GM19351 (cell line): ENCODE measurements around the gene SCAANT1.
A peak's percentile ranks its signal among the peaks of the same experiment; 100 is the strongest.

ENCODE experiments used
- ATAC-seq: cut with Tn5 transposase; IDR thresholded peaks from one replicate; pipeline ENCODE4 v1.9.1; 2021; ENCODE audit warnings: mild to moderate bottlenecking, moderate library complexity; ENCODE audit not compliant: unreplicated experiment

SCAANT1 gene

DNA sequence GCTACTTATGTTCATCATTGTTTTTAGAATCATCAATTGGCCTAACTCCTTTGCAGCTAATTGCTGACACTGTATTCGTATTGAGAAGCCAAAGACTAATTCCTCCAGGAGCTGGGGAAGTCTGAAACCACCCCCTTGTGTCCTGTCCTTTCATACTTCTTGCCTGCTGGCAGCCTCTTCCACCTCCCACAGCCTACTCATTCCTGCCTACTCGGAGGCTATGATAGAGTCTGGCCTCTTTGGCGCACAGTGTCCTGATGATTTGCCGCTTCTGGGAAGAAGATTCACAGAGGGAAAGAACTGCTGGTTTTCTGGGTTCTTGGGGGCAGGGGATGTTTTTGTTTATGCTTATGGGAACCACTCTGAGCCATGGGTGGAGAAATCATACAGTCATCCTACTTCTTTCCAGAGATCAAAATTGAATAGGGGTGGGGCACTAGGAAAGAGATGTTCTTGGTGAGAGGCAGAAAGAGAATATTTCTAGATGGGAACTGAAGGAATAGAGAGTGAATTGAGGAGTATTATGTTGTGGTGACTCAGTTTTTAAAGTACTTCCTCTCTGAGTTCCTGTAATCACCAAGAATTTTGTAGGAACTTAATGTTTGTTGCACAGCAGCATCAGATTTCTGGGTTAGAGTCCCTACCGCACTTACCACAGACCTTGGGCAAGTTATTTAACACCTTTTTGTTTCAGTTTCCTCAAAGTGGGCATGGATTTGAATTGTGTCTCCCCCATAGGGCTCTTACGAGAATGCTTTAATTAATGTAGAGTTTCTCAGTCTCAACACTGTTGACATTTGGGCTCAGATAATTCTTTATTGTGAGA is 22.1 kb upstream of the SCAANT1 start:
- ATAC-seq = no peak

DNA sequence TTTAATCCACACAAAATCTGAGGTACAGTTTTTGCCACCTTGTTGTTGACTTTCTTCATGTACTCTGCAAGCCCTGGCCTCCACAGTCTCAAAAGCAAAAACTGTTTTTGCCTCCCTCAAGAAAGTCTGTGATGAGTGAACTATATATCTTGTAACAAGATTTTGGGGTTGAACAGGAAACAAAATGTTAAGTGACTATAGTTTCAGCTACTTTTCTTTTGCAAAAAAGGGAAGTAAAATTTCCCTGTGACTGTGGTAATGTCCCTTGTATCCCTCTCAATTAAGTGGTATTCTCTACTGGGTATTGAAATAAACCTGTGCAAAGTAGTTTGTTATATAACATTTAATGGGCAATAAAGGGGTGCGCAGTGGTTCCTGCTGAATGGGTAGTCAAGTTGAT is 21.3 kb upstream of the SCAANT1 start:
- ATAC-seq = peak; percentile 68

DNA sequence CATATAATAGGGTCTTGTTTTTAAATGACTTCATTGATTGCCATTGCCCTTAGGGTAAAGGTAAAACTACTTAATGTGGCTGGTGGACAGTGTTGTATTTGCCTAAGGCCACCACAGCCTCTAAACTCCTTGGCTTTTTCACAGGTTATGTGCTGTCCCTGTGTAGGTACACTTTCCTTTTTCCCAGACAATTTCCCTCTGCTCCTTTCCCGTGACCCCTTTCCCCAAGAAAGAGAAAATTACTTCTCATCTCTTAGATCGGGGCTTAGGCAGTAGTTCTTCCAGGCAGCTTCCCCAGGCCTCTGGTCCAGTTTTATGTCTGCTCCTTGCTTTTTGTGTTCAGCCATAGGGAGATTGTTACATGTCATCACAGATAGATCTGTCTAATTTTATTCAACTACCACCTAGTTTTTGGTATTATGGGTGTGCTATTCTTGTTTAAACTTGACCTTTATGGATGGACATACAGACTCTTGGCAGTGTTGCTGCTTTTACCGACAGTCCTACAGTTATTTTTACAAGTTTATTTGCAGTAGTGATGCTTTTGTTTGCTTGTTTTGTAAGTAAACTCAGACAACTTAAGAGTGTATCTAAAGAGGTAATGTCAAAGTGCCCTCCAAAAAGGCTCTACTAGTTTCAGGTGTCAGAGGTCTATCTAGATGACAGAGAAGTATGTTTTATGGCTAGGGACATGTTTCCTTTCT is 20.5 kb upstream of the SCAANT1 start:
- ATAC-seq = no peak

DNA sequence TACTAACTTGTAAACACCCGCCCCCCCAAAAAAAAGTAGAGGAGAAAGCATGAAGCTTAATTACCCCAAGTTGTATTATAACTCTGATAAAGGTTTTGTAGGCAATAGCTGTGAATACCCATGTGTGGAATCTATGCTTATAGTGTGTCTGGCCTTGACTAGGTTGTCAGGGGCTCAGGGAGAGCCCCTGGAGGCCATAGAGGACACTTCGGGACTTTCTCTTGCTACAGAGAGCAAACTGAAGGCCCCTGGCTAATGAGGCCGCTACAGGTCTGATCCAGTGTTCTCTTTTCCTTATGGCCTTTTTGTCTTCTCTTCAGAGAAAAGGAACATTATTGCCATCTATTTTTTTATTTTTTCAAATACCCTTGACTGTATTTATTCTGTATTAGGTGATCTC is 19.1 kb upstream of the SCAANT1 start:
- ATAC-seq = no peak

DNA sequence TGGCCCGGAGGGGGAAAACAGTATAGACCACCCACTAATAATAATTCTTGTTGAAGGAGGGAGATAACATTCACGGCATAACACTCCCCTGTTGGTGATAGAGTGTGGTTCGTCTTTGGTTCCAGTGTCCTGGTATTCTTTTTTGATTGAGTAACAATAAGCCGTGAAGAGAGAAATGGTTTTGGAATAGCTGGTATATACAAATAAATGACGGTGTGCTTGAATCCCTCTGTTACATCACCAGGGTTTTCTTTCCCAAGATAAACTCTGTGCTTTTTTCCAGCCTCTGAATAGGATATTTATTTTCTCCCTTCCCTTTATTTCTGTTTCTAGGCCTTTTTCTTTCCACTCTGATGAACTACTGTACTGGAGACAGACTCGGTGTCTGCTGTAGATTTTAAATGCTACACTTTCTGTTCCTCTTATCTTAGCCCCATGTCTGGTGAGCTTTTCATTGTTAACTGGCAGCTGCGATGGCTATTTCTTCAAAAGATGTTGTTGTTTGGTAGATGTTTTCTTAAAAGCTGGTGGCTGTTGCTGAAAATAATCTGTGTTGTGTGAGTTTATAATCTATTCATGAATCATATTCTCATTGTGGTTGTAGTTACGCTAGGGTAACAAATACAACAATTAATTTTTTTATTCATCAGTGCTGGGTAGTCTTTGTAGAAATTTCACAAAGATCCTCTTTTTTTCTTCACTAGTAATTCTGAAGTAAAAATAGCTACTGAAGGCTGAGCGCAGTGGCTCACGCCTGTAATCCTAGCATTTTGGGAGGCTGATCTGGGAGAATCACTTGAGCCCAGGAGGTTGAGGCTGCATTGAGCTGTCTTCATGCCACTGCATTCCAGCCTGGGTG is 15.5 kb upstream of the SCAANT1 start:
- peak; percentile 90 for ATAC-seq

DNA sequence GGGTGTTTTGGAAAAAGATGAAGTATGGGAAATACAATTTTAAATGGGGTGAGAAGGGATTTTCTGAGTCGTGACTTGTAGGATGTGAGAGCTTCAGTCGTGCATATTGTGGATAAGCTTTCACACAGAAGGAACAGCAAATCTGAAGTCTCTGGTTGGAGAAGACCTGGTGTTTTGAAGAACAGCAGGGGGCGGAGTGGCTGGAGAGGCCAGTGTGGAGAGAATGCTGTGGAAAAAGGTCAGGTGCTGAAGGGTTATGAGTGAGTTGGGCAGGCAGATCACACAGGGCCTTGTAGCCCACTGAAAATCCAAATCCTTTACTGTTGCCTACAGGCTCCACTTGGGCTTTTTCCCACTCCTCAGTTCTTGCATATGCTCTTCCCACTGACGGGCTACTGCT is 14.1 kb upstream of the SCAANT1 start:
- ATAC-seq = no peak

DNA sequence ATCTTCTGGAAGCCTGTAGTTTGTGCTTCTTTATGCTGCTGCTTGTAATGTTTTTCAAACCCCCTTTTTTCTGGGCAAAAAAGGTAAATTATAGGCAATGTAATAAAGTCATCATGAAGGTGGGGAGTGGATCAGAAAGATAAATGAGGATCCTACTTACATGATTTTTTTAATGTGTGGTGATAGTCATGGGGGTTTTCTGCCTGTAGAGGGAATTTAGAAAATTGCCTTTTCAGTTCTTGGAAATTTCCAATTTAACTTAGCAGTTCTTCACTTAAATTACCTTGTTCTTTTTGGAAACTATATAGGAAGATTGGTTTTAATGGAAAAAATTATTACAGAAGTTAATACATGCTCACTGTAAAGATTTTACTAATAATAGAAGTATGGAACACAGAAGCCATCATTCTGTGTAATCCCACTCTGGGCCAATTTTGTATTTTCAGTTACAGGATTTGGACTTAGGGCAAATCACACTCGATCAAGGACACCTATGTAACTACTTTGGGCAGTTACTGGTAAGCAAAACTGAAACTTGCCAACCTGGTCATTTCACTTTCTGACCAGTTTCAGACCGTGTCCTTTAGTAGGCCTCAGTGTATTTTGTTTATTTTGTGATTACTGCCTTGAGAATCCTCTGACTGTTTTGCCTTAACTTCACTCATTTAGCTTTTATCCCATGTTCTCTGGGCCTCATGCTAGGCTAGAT is 10.5 kb upstream of the SCAANT1 start:
- no peak for ATAC-seq

DNA sequence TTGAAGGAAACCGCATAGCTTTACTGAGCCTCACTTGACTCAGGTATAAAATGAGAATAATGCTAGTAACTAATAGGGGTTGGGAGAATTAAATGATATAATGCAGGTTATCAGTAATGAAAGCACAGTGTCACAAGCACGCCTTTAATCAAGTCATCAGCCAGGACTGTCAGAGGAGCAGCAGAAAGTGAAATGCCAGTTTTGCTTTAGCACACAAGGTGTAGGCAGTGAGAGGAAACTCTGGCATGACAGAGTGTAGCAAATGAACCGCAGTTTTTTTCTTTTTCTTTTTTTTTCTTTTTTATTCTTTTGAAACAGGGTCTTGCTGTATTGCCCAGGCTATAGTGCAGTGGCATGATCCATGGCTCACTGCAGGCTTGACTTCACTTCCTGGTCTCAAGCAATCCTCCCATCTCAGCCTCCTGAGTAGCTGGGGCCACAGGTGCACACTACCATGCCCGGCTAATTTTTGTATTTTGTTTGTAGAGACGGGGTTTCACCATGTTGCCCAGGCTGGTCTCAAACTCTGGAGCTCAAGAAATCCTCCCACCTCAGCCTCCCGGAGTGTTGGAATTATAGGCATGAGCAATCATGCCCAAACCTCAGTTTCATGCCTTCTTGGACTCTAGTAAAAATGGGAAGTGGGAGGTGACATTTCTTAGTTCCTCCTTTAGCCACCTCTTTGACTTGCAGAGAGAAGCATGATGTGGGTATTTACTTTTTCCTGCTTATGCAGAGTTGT is 9.7 kb upstream of the SCAANT1 start:
- peak; percentile 87 for ATAC-seq

DNA sequence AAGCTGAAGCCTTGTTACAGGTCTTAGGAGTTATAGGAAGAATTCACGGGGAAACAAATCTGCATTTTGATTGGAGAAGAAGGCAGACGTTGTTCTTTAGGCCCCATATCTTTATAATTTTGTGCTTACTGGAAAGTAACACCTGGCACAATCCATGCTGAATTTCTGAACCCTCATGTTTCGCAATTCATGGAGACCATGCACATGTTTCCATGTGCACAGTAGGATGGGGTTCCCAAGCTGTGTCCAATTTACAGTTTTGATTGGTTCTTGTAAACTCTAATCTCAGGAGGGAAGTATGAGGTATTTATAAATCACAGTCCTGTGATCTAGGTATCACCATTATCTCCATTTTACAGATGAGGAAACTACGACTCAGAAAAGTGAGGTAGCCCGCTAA is 7.8 kb upstream of the SCAANT1 start:
- no peak for ATAC-seq

DNA sequence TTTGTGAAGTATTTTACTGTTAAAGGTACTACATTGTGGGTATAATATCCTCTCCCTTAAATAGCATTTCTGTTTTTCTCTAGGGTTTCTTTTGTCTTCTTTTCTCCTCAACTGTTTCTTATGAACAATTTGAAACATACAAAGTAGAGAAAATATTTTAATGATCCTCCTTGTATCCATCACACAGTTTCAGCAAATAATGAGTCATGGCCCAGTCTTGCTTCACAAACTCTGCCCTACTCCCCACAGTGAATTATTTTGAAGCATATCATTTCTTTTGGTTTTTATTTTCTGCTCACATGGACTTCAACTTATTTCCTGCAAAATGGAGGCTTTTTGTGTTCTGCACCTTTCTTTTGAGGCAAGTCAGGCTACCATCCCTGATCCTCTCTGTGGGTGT is 6.1 kb upstream of the SCAANT1 start:
- no peak for ATAC-seq

DNA sequence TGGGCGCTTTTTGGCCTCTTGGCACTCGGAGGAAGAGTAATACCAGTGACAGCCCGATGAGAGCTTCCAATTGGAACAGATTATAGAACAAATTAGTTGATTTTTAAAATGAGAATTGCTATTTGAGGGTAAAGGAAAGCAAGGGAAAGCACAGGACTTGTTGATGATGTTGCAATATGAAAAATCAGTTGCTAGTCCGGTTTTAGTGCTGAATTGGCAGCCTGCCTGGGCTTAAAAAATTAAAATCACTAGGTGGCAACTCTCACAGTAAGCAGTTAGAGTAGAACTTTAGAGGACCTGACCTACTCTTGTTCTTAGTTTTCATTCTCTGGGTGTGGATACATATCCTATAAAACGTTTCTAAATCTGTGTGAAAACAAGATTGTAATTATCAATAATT is 2.1 kb upstream of the SCAANT1 start:
- no peak for ATAC-seq

DNA sequence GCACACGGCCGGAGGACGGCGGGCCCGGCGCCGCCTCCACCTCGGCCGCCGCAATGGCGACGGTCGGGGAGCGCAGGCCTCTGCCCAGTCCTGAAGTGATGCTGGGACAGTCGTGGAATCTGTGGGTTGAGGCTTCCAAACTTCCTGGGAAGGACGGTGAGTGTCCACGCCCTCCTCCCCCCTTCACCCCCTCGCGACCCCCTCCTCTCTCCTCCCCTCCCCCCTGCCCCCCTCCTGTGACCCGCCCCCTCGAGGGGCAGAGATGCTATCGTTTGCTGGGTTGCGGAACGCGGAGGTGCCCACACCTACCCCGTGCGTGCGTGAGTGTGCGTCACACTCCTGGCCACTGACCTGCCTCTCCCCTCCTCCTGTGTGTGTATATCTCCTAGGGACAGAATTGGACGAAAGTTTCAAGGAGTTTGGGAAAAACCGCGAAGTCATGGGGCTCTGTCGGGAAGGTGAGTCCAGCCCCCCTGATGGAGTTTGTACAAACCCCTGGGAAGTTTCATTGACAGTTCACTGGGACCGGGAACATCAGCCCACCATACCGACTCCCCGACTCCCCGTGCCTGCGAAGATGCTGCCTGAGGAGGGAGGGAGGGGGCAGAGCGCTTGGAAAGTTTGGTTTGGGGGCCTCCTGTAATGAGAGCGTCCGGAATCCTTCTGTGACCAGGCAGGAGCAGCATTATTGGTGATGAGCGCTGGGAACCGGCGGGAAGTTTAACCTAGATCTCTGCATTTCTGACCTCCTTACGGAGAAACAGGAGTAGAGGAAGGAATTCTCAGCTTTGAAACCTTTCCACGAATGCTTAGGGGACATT is 795 bp upstream of the SCAANT1 start:
- no peak for ATAC-seq

DNA sequence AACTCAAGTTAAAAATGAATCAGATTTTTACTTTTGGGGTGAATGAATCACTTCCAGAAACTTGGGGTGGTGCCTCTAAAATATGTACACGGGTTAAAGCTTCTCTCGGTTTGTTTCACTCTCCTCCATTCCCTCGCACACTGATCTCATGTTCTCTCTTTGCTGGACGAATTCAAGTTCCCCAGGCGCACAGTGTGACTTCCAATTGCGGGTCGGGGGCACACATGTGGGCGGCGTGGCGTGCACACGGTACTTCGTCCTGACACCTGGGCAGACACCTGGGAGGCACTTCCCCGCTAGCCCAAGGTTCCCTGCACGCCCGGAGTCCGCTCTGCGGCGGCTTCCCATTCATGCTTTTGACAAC is 692 bp downstream of the SCAANT1 start:
- peak; percentile 8 for ATAC-seq

DNA sequence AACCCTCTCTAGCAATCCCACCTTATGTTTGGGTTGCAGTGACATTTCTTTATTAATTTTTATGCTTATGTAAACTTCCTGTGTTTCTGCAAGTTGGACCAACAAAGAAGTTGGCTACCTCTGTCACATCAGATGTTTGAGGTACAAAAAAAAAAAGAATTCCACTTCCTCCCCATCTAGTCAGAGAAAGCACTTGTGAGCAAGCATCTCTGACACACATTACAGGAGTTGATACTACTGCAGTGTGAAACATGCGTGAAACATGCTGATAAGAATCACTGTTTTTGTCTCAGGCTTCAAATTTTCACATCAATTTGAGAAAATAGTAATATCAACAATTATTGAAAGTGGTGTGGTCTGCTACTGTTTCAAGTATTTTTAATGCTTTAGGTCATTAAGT is 1.3 kb downstream of the SCAANT1 start:
- peak; percentile 21 for ATAC-seq

DNA sequence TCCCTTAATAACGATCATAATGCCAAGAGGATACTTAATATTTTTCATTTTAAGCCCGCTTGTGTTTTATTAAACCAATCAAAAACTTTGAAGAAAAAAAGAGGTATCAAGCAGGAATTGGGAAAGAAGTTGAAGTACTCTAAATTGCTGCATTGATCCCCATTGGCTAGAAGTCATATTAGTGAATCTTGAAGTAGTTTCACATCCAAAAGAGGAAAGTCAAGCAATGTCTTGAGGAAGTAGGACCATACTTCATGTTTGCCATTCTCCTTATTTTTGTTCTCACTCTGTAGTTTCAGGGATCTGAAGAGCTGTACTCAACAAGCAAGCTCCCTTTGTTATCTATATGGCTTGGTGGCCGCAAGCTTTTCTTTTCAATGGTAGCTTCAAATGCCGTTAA is 2.2 kb downstream of the SCAANT1 start:
- no peak for ATAC-seq

DNA sequence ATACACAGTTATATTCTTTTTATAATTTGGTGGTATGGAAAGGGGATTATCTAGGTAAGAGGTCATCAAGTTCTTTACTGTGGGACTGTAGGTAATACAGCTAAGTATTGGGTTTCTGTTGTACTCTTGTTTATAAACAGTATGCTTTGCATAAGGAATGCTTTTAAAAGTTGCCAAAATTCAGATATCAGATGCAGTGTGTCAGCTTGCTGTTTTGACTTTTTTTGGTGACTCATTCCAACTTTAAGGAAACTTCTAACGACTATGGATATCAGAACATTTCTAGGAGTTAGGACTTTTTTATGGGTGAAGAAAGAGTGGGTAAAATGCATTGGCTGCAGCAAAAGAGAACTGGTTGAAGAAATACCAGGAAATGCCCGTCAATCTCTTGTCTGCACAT is 2.8 kb downstream of the SCAANT1 start:
- no peak for ATAC-seq

DNA sequence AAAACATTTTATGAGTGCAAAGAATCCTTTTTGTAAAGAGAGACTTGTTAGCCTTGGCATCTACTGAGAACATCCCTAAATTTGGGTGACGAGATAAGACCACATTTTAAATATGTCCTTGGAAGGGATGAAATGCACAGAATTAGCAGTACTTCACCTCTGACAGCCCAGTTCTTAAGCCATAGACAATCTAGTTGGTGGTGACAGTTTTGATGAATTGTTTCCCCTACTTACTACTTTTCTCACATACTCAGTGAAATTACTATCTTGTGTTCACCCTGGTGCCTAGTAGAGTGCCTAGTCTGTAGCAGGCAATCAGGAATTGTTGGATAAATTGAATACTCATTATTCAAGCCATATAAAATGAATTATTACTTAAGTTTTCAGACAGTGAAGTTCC is 3.4 kb downstream of the SCAANT1 start:
- ATAC-seq = no peak

DNA sequence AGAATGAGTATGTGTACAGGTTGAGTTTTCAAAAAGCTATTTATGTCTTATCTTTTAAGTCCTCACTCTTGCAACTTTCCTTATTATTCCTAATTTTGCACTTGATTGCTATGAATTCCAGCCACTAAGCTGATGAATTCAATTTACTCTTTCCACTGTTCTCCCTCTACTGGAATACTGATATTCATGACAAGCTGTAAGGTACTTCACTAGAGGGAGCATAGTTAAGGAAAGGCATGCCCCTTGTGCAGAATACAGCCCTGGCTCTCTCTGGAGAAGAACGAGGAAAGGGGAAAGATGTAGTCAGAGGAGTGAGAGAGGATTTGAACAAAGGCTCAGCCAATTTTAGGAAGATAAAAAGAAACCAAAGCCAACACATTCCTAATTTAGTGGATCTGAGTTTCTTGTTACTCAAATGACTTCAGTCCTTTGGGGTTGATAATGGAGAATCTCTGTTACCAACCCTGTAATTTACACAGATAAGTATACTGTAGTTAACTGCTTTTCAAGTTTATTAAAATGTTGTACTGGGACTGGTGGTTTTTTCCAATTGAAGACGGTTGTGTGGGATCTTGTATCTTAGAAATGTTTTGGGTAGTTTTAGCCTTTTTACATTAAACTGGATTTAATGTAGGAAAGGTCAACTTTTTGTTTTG is 4.0 kb downstream of the SCAANT1 start:
- ATAC-seq = no peak
